Tibial nerve (tissue), 4 donors: ENCODE results near the gene QKI.

Source experiments
- CTCF ChIP-seq, 5 experiments: fragments of 200-600 bp in 3 of 5; fragments of 450-650 bp in 2 of 5; sonication (generic) in 3 of 5; IDR thresholded peaks; one replicate each; pipeline ENCODE4 v1.5.1; 2016 to 2019; ENCODE audit warnings: antibody characterized with exemption in 5 of 5, mild to moderate bottlenecking in 3 of 5, moderate library complexity in 2 of 5
- EP300 ChIP-seq, 2 donors: sonication (generic); formaldehyde crosslinking; IDR thresholded peaks; one replicate each; pipeline ENCODE4 v1.6.1; 2017; ENCODE audit warnings: antibody characterized with exemption in 2 of 2, mild to moderate bottlenecking in 1 of 2
- POLR2A ChIP-seq, 2 donors: fragments of 450-650 bp; IDR thresholded peaks; one replicate each; pipeline ENCODE4 v1.6.1; 2017; ENCODE audit warnings: antibody characterized with exemption in 2 of 2, mild to moderate bottlenecking in 2 of 2, moderate library complexity in 2 of 2

- TF ChIP-seq CTCF (IDR thresholded peaks at IDR 0.05) (no peak), EP300 (IDR thresholded peaks at IDR 0.05) (no peak), POLR2A (IDR thresholded peaks at IDR 0.05) (no peak)
These were observed 32.0 kb downstream of the QKI start for GRCh38 chr6:163446549-163446948.
